NK-92 (cell line): ENCODE data around the gene PDRG1.

Source experiments
- DNase-seq: peaks from one replicate; lab custom pipeline; 2025; ENCODE audit not compliant: unreplicated experiment; lab: John Stamatoyannopoulos, UW

Gene PDRG1

DNA sequence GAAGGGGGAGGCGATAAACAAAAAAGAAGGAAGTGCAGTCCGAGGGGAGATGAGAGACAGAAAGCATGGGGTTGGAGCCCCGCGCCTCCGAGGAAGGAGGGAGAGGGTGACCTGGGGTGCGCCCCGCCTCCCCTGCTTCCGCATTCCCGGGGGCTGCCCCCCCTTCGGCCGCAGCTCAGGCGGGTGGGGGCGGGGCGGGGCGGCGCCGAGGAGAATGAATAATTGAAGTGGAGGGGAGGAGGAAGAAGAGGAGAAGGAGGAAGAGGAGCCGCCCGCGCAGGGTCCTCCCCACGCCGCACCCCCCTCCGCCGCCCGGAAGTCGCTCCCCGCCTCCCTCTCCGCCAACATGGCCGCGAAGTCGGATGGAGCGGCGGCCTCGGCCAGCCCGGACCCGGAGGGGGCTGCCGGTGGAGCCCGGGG, 16.0 kb upstream of the PDRG1 start, which contains the start of gene XKR7:
Gene XKR7 (plus strand): TSS at position 322 of the 420 bp plus-strand sequence. CDS start 25 bp downstream, at position 347.
- no peak for DNase-seq

DNA sequence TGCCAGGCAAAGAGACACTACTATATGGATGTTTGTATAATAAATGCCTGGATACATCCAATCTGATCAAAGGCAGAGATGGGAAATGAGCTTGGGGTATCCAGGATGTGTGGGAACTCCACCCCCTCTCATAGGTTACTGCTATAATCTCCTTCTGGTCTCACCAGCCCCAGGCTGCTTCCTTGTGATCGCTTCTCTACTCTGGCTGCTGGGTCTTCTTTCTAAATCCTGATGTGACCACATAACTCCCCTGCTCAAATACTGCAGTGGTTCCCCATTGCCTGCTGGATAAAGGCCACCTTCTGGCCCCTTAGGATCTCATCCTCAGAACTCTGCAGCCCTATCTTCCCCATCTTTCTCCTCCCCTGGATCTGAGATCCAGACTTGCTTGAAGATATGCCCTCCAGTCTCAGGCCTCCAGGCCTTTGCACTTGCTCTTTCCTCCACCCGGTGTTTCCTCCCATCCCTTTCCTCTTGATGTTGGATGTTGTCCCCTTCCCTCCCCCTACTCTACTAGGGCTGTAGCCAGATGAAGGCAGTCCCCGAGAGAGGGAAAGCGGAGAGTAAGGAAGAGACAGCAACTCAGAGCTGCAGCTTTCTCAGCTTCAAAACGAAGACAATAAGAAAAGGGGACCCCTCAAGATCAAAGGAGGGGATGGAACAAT, 15.3 kb upstream of the PDRG1 start:
- DNase-seq, result no peak

DNA sequence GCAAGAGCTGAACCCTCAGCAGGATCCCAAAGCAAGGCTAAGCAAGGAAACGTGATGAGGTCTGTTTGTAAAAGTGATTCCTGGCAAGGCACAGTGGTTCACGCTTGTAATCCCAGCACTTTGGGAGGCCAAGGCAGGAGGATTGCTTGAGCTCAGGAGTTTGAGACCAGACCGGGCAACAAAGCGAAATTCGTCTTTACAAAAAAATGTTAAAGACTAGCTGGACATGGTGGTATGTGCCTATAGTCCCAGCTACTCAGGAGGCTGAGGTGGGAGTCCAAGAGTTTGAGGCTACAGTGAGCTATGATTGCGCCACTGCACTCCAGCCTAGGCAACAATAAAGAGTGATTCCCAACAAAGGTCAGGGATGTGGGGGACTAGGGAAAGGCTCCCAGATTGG, 12.0 kb upstream of the PDRG1 start:
- DNase-seq, result no peak

DNA sequence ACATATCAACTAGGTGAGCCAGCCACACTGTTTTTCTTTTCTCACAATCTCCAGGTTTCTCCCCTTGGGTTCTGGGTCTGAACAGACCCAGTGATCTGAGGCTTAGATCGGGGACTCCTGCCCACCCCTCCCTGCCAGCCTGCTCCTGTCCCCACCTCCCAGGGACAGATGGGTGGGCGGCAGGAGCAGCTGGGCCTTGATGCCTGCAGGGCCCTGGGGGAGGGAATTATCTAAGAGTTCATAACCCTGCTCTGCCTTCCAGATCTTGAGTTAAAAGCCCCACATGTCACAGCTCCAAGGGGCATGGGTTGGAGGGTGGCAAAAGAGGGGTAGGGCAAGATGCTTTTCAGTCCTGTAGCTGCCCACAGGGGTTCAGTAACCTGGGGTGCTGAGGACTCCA, 10.9 kb upstream of the PDRG1 start:
- no peak for DNase-seq

DNA sequence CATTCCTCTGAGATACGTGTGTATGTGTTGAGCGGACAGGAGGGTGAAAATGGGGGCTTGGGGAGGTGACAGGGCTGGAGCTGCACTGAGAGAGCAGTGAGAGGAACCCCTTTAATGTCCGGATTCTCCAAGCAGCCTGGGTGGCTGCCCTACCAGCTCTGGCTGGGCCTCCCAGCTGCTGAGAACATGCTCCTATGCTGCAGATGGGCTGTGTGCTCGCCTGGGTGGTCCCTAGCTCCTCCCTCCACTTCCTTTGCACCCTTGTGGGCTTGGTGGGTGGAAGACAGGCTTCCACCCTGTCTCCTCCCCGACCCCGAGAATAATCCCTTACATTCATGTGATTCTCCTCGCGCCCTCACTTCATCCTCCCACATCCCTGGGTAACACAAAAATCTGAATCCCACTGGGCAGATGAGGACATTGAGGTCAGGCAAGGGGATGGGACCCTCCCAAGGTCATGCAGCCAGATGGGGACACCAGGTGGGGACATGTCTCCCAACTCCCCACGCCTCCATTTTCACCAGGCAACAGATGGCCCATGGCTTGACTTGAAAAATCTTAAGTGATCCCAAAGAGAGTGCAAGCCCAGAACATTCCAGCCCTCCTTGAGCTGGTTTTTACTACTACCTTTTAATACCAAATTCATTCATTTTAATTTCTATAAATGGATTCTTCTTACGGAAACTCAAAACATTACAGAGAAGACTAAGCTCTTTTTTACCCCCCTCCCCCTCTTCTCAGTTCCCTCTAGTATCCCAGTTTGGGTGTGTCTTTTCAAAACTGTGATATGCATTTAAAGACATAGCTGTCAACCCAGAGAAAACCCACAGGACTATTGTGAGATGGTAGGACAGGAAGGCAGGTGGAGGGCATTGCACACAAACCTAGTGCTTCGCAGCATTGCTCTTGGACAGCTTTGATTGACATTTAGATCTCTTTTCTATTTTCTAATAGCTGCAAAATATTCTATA, 5.0 kb upstream of the PDRG1 start:
- no peak for DNase-seq

DNA sequence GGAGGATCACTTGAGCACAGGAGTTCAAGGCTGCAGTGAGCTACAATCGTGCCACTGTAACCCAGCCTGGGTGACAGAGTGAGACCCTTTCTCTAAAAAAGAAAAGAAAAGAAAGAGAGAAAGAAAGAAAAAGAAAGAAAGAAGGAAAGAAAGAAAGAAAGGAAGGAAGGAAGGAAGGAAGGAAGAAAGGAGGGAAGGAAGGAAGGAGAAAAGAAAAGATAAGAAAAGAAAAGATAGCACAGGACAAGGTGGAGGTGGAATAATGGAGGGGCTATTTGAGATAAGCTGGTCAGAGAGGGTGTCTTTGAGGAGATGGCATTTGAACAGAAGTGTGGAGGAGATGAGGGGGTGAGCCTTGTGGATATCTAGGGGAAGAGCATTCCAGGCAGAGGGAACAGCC, 2.7 kb upstream of the PDRG1 start:
- no peak for DNase-seq

DNA sequence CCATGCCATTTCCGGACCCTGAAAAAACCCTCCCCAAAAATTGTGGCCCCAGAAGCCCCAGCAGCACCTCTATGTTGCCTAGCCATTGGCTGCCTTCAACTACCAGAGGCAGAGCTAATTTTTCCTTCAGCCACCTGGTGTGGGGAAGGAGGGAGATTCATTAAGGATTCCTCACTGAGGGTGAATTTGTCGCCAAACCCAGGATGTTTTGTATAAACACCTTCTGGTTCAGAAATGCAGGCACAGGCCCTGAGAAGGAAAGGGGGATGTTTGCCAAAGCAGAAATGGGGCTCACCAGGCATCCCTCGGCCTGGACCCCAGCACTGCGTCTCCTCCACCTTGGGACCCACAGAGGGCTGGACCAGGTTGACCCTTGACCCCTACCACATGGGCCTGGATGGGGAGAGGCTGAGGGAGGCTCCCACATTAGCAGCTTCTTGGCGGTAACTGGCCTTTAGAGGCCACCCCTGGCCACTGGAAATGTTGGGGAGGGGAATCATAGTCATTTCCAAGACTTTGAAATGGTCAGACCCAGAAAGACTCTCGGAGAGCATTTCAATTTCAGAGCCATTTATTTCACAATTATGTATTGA, 1.8 kb upstream of the PDRG1 start:
- DNase-seq, result no peak

GRCh38 chr20:31951203-31951529, 680 bp downstream of the PDRG1 start:
- DNase-seq, result no peak

DNA sequence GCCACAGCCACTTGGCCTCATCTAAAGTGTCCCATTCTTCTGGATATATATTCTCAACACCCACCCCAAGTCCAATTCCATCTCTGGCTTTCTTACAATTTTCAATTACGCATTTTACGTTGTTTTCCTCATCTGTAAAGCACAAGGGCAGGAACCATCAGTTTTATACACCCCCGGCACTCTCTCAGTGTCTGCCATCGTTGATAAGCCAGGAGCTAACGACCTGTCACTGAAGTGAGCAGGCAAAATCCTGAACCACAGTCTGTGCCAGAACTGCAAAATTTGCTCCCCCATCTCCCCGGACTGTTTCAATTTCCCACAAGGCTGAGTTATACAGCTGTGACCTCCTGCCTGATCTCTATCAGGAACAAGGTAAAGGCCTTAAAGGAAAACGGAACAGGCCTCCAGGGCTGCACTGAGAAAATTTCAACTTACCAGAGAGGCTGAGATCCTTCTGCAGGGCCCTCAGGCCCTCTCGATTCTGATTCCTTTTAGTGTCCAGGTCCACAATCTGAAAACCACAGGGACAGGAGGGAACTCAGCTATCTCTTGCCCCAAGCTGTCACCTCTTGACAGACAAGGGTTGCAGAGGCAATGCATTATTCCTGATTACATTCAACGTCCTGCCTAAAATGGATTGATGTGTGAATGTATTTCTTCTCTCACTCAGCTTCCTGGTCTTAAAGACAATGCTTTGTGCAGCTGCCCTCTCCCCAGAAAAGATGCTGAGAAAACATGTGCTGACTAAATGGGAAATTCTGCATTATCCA, 1.8 kb downstream of the PDRG1 start:
- DNase-seq, result no peak

- no peak for DNase-seq
Measured at GRCh38 chr20:31948008-31948407, 3.8 kb downstream of the PDRG1 start.

DNA sequence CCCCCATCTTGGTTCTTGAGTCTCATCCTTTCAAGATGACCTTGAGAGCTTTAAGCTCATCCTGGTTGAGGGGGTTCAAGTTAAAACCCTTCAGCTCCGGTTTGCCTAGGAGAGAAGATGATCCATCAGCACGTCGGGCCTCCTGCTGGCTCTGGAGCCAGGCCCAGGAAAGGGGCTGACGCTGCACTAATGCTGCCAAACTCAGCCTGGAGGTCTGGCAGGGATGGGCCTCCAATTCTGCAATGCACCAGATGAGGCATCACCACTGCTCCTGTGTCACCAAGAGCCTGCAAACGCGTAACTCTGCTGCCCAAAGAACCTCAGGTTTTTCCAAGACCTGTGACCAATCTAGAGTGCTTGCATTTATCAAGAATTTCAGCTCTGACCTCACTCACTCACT, 6.1 kb downstream of the PDRG1 start:
- no peak for DNase-seq

- DNase-seq, result no peak
Measured at GRCh38 chr20:31945319-31945718, 6.5 kb downstream of the PDRG1 start.

DNA sequence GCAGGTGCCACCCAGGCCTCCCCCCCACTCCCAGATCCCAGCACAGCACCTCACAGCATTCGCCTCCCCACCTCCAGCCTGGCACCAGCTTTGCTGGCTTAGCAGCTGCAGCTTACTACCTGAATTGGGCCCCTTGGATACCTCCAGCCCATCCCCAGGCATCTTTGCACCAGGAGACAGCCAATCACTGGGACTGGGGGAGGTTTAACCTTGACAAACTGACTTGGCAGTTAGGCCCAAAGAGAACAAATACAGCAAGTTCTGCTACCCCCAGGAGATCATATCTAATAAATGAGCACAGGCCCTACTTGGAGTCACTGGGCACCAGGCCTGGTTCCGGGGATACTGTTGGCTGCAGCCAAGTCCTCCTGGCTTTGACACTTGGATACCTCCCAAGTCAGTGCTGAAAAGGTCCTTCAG, 8.8 kb downstream of the PDRG1 start:
- DNase-seq, result no peak

GRCh38 chr20:31939661-31940060, 12.2 kb downstream of the PDRG1 start:
- no peak for DNase-seq

- DNase-seq, result no peak
Measured at GRCh38 chr20:31937820-31938219, 14.0 kb downstream of the PDRG1 start.

DNA sequence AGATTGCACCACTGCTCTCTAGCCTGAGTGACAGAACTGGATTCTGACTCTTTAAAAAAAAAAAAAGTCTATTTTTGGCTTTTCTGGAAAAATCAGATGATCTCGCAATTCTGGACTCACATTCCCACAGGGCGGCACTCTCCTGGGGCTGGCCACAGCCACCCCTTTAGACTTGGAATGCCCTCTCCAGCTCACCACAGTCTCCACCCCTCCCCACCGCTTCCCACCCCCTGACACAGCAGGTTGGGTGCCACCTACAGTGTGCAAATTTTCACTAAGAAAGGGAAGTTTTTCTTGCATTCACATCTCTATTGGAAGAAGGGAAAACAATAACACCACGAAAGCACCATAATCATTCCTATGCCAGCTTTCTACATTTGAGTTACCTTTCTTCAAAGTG, 15.4 kb downstream of the PDRG1 start:
- DNase-seq, result no peak

- no peak for DNase-seq
Measured at GRCh38 chr20:31934968-31935764, 16.7 kb downstream of the PDRG1 start.

GRCh38 chr20:31934491-31934890, 17.4 kb downstream of the PDRG1 start:
- no peak for DNase-seq

- DNase-seq, result no peak
Measured at GRCh38 chr20:31933698-31934097, 18.1 kb downstream of the PDRG1 start.

- no peak for DNase-seq
Measured at GRCh38 chr20:31930779-31931178, 21.1 kb downstream of the PDRG1 start.
